Ishikawa (cell line): ENCODE measurements around the gene HEATR9.

Experiments
- CEBPB ChIP-seq: IDR thresholded peaks from 2 replicates; pipeline ENCODE4 v1.6.1; 2012
- CREB1 ChIP-seq: IDR thresholded peaks from 2 replicates; pipeline ENCODE4 v1.6.1; 2012; ENCODE audit warnings: low read depth
- EGR1 ChIP-seq: IDR thresholded peaks from 2 replicates; pipeline ENCODE4 v1.6.1; 2012
- EP300 ChIP-seq: IDR thresholded peaks from 2 replicates; pipeline ENCODE4 v1.6.1; 2012; ENCODE audit warnings: borderline replicate concordance
- FOXM1 ChIP-seq: IDR thresholded peaks from 2 replicates; pipeline ENCODE4 v1.6.1; 2012; ENCODE audit warnings: low read depth, borderline replicate concordance
- MAX ChIP-seq: IDR thresholded peaks from 2 replicates; pipeline ENCODE4 v1.6.1; 2012
- NFIC ChIP-seq: IDR thresholded peaks from 2 replicates; pipeline ENCODE4 v1.6.1; 2012
- RAD21 ChIP-seq: IDR thresholded peaks from 2 replicates; pipeline ENCODE4 v1.6.1; 2012; ENCODE audit warnings: low read depth
- REST ChIP-seq: IDR thresholded peaks from 2 replicates; pipeline ENCODE4 v1.6.1; 2012; ENCODE audit warnings: low read depth, mild to moderate bottlenecking
- TAF1 ChIP-seq: IDR thresholded peaks from 2 replicates; pipeline ENCODE4 v1.6.1; 2012; ENCODE audit warnings: low read depth, mild to moderate bottlenecking
- TCF12 ChIP-seq: IDR thresholded peaks from 2 replicates; pipeline ENCODE4 v1.6.1; 2012; ENCODE audit warnings: low read depth
- TEAD4 ChIP-seq: IDR thresholded peaks from 2 replicates; pipeline ENCODE4 v1.6.1; 2012
- USF1 ChIP-seq: IDR thresholded peaks from 2 replicates; pipeline ENCODE4 v1.6.1; 2012
- YY1 ChIP-seq: IDR thresholded peaks from 2 replicates; pipeline ENCODE4 v1.6.1; 2012; ENCODE audit warnings: low read depth
- ZBTB7A ChIP-seq: IDR thresholded peaks from 2 replicates; pipeline ENCODE4 v1.6.1; 2012; ENCODE audit warnings: low read depth

Gene HEATR9

GRCh38 chr17:35898283-35899070 is 29.8 kb upstream of the HEATR9 start:
- TF ChIP-seq CEBPB (no peak), NFIC (0 out of 2 replicates have a peak, but pooled peaks have one; percentile 19)

GRCh38 chr17:35895636-35896587 is 27.2 kb upstream of the HEATR9 start:
- TF ChIP-seq REST (no peak), CEBPB (no peak), EGR1 (no peak), NFIC (no peak), ZBTB7A (no peak), RAD21 (no peak), MAX (no peak), USF1 (no peak), FOXM1 (no peak), CREB1 (no peak), TCF12 (no peak), TEAD4 (no peak), TAF1 (no peak), EP300 (no peak), YY1 (no peak)

GRCh38 chr17:35894206-35894605 is 25.5 kb upstream of the HEATR9 start:
- TF ChIP-seq USF1 (no peak), EGR1 (no peak), TAF1 (no peak), EP300 (no peak), ZBTB7A (no peak), NFIC (no peak), YY1 (no peak), FOXM1 (no peak), CREB1 (no peak), RAD21 (no peak)

- TF ChIP-seq YY1: no peak
- no peak for TF ChIP-seq RAD21
- TF ChIP-seq CREB1: no peak
- no peak for TF ChIP-seq TCF12
- TF ChIP-seq NFIC: no peak
- no peak for TF ChIP-seq EGR1
- no peak for TF ChIP-seq EP300
- no peak for TF ChIP-seq ZBTB7A
- TF ChIP-seq REST: no peak
- TF ChIP-seq CEBPB: no peak
- no peak for TF ChIP-seq FOXM1
- TF ChIP-seq MAX: no peak
- TF ChIP-seq TAF1: no peak
These were observed 25.1 kb upstream of the HEATR9 start for GRCh38 chr17:35893751-35894150.
